Natural killer cell (primary cell): Measurements from ENCODE around the gene SOHLH2. TPM values are rescaled to one million over a fixed set of nuclear protein-coding genes. Genes with fewer than 3 reads are reported as not detected.

Source experiments
- ATAC-seq, 3 donors: fragments of 150-1000 bp in 2 of 3; fragments of 200-7000 bp in 1 of 3; cut with Tn5 transposase; 1 replicate in 1 of 3; 2 replicates in 2 of 3; pipeline ENCODE4 v1.10.0; 2021; ENCODE audit warnings: mild to moderate bottlenecking in 2 of 3, moderate library complexity in 2 of 3
- DNase-seq, 2 donors: peaks; one replicate each; pipeline versions ENCODE4 v3.0.0 to v3.0.0-alpha.2; 2013 to 2021; ENCODE audit warnings: mixed read lengths in 1 of 2
- H3K27ac ChIP-seq: one replicate; pipeline ENCODE4 v1.5.1; 2013; ENCODE audit warnings: mild to moderate bottlenecking, low read length
- H3K27me3 ChIP-seq: one replicate; pipeline ENCODE4 v1.6.1; 2013; ENCODE audit warnings: low read length; ENCODE audit not compliant: control insufficient read depth, insufficient read depth
- H3K36me3 ChIP-seq: one replicate; pipeline ENCODE4 v1.6.1; 2013; ENCODE audit warnings: low read length; ENCODE audit not compliant: control insufficient read depth, insufficient read depth
- H3K4me1 ChIP-seq: one replicate; pipeline ENCODE4 v1.6.1; 2013; ENCODE audit warnings: low read length; ENCODE audit not compliant: control insufficient read depth, insufficient read depth
- H3K4me3 ChIP-seq: one replicate; pipeline ENCODE4 v1.5.1; 2013; ENCODE audit warnings: low read length
- H3K9me3 ChIP-seq: one replicate; pipeline ENCODE4 v1.6.1; 2013; ENCODE audit warnings: low read length; ENCODE audit not compliant: control insufficient read depth, insufficient read depth
- H3K27ac Mint-ChIP-seq, 2 donors: one replicate each; pipeline ENCODE4 v1.8.0; 2022; ENCODE audit warnings: mild to moderate bottlenecking in 2 of 2, mixed read lengths in 2 of 2, moderate library complexity in 1 of 2
- H3K27me3 Mint-ChIP-seq, 2 donors: one replicate each; pipeline ENCODE4 v1.8.0; 2022; ENCODE audit warnings: low read depth in 2 of 2, mixed read lengths in 2 of 2
- H3K36me3 Mint-ChIP-seq: one replicate; pipeline ENCODE4 v1.8.0; 2022; ENCODE audit warnings: mixed read lengths
- H3K4me1 Mint-ChIP-seq, 2 donors: one replicate each; pipeline ENCODE4 v1.8.0; 2022; ENCODE audit warnings: mixed read lengths in 2 of 2
- H3K4me3 Mint-ChIP-seq: one replicate; pipeline ENCODE4 v1.8.0; 2022; ENCODE audit warnings: mild to moderate bottlenecking, moderate library complexity, mixed read lengths
- H3K9me3 Mint-ChIP-seq, 2 donors: one replicate each; pipeline ENCODE4 v1.8.0; 2022; ENCODE audit warnings: mixed read lengths in 2 of 2
- WGBS: methylation state at CpG from one replicate; pipeline ENCODE4 v1.1.7; 2013; ENCODE audit warnings: missing lambda C conversion rate; ENCODE audit not compliant: insufficient coverage; 5-methylcytosine and 5-hydroxymethylcytosine counted together
- intact Hi-C: fragments of 100-400 bp; cut with micrococcal nuclease; formaldehyde crosslinking; loops from one replicate; pipeline ENCODE4 v1.14.2; 2022
- total RNA-seq, 4 donors: library from RNA; stranded (reverse); fragments of 120-200 nt in 1 of 4; gene quantifications; one replicate each; pipeline versions ENCODE4 v1.2.3 to v1.2.4, GENCODE V29; 2013 to 2022
- TF ChIP-seq, protein P1 (sequence below): fragments of 200-600 bp; IDR thresholded peaks from one replicate; pipeline ENCODE4 v1.8.0; 2022; ENCODE audit warnings: antibody characterized with exemption

Gene SOHLH2, protein sequence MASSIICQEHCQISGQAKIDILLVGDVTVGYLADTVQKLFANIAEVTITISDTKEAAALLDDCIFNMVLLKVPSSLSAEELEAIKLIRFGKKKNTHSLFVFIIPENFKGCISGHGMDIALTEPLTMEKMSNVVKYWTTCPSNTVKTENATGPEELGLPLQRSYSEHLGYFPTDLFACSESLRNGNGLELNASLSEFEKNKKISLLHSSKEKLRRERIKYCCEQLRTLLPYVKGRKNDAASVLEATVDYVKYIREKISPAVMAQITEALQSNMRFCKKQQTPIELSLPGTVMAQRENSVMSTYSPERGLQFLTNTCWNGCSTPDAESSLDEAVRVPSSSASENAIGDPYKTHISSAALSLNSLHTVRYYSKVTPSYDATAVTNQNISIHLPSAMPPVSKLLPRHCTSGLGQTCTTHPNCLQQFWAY
- not detected for total RNA-seq
- not detected for total RNA-seq (2013)

DNA sequence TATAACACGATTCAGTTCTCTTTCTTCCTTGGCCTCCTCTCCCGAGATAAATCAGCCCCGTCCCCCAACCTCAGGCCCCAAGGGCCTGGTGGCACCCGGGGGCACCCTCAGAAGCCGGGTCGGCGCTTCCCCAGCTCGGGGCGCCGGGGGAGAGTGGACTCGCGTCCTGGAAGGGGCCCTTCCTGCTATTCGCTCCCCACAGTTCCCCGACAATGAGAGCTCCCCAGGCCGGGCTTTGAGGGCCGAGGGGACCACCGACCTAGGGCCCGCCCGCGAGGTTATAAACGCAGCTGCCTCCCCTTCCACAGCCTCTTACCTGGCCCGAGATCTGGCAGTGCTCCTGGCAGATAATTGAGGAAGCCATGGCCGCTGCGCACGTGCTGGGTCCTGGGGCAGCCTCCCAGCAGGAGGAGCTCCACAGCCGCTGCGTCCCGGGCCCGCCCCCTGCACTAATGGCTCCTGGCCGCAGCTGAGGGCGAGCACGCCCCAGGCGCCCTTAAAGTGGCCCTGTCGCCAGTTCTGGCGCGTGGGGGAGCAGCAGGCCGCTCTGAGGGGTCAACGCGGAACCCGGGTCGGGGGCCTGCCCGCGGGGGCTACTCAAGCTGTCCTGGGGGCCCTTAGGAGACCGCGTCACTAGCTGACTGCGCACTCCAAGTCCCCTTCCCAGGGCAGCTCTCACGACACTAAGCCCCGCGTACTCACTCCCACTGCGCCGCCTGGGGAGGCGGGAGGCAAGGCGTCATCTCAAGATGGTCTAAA lies at the start of gene SOHLH2:
Gene SOHLH2, minus strand, starts transcription at position 394 of the 759 bp plus-strand sequence. Its CDS starts 30 bp downstream, at position 364.
- no peak for ATAC-seq
- TF ChIP-seq, protein P1, sequence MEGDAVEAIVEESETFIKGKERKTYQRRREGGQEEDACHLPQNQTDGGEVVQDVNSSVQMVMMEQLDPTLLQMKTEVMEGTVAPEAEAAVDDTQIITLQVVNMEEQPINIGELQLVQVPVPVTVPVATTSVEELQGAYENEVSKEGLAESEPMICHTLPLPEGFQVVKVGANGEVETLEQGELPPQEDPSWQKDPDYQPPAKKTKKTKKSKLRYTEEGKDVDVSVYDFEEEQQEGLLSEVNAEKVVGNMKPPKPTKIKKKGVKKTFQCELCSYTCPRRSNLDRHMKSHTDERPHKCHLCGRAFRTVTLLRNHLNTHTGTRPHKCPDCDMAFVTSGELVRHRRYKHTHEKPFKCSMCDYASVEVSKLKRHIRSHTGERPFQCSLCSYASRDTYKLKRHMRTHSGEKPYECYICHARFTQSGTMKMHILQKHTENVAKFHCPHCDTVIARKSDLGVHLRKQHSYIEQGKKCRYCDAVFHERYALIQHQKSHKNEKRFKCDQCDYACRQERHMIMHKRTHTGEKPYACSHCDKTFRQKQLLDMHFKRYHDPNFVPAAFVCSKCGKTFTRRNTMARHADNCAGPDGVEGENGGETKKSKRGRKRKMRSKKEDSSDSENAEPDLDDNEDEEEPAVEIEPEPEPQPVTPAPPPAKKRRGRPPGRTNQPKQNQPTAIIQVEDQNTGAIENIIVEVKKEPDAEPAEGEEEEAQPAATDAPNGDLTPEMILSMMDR = no peak
- DNase-seq = no peak
- Mint-ChIP-seq H3K4me1 (no peaks in the 10 kb centered on the region), H3K4me3 (no peak within 1 kb of the TSS), H3K27me3 (no peaks in the 10 kb centered on the region), H3K9me3 (peaks cover 5 to 6% of the 10 kb centered on the region in 2 donors), H3K27ac (no peak within 1 kb of the TSS), H3K36me3 (no peaks in the 10 kb centered on the region)
- Histone ChIP-seq H3K9me3 (peaks cover 2% of the 10 kb centered on the region), H3K4me1 (no peaks in the 10 kb centered on the region), H3K27ac (no peak within 1 kb of the TSS), H3K27me3 (no peaks in the 10 kb centered on the region), H3K36me3 (no peaks in the 10 kb centered on the region), H3K4me3 (no peak within 1 kb of the TSS)
- 96% methylated on average over 53 of the region's 53 CpGs for WGBS
- intact Hi-C loops = no loop called here

DNA sequence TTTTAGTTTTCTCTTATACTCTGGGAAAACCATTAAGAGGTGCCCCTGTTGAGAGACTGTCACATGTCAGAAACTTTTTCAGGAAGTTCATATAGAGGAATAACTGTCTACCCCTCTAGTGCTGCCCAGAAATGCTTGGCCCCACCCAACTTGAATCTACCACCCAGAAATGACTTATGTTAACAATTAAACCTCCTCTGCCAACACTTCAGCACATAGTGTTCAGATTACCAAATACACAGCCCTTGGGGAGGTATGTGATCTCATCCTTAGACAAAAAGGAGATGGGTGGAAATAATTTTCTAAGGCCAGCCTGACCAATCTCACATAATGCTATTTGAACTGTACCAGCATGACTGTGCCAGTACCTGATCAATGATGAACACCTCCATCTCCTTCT lies 47.6 kb upstream of the SOHLH2 start:
- DNase-seq (no peak), ATAC-seq (no peak)
- Histone ChIP-seq H3K36me3 (no peaks in the 10 kb centered on the region), H3K27me3 (no peaks in the 10 kb centered on the region), H3K4me3 (no peak overlapping the region), H3K4me1 (no peaks in the 10 kb centered on the region), H3K9me3 (no peaks in the 10 kb centered on the region), H3K27ac (no peak overlapping the region)
- Mint-ChIP-seq H3K4me3 (no peak overlapping the region), H3K36me3 (no peaks in the 10 kb centered on the region), H3K9me3 (no peaks in the 10 kb centered on the region), H3K27ac (no peak overlapping the region), H3K27me3 (no peaks in the 10 kb centered on the region), H3K4me1 (no peaks in the 10 kb centered on the region)
- TF ChIP-seq, protein P1 = no peak
- intact Hi-C loops = no loop called here

DNA sequence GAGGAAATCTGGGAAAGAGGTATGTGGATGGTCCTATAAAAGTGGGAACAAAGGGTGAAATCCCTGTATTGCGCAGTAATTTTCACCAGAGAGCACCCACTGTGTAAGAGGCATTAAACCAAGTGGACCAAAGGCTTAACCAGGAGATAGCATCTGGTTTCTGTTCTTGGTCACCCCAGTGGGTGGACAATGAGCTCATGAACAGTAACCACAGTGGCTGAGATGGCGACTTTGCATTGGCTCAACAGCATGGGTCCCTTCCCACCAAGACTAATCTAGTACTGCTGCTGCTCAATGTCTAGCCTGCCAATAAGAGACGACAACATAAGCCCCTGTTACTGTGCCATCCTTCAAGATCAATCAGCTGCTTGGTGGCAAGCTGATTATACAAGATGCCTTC lies 46.7 kb upstream of the SOHLH2 start:
- no peak overlapping the region for H3K27ac ChIP-seq
- H3K36me3 ChIP-seq = no peaks in the 10 kb centered on the region
- 93% methylated on average over 3 of the region's 3 CpGs for WGBS
- Mint-ChIP-seq H3K27me3 (no peaks in the 10 kb centered on the region), H3K4me1 (no peaks in the 10 kb centered on the region), H3K4me3 (no peak overlapping the region), H3K27ac (no peak overlapping the region), H3K36me3 (no peaks in the 10 kb centered on the region), H3K9me3 (no peaks in the 10 kb centered on the region)
- TF ChIP-seq, protein P1 = no peak
- DNase-seq = no peak
- no peak for ATAC-seq
- intact Hi-C loops = no loop called here
- no peaks in the 10 kb centered on the region for H3K4me1 ChIP-seq
- H3K4me3 ChIP-seq = no peak overlapping the region
- no peaks in the 10 kb centered on the region for H3K9me3 ChIP-seq
- H3K27me3 ChIP-seq = no peaks in the 10 kb centered on the region
